GM12878 (cell line): Measurements from ENCODE around the gene CCDC127. TPM values are rescaled to one million over a fixed set of nuclear protein-coding genes. Genes with fewer than 3 reads are reported as not detected.

ENCODE experiments used
- ATAC-seq: fragments of 200-7000 bp; cut with Tn5 transposase; 3 replicates; pipeline ENCODE4 v1.9.1; 2020; ENCODE audit warnings: mild to moderate bottlenecking, moderate library complexity
- BruUV-seq: library from RNA; stranded (reverse); fragments of 400-500 nt; replicated peaks from 2 replicates; lab custom pipeline; 2021; lab: Mats Ljungman, UMichigan
- CTCF ChIA-PET: fragments of 300-600 bp; sonication (Branson Sonifier 250); formaldehyde crosslinking; extraction: SDS; loops from one replicate; lab custom pipeline; 2021; ENCODE audit warnings: inconsistent platforms; lab: Yijun Ruan, JAX
- POLR2A ChIA-PET: fragments of 350-600 bp; formaldehyde crosslinking; extraction: SDS; loops from one replicate; lab custom pipeline; 2021; ENCODE audit warnings: inconsistent platforms; lab: Charles Lee
- RAD21 ChIA-PET: fragments of 300-600 bp; sonication (Branson Sonifier 250); formaldehyde crosslinking; loops from one replicate; lab custom pipeline; 2023; ENCODE audit warnings: antibody characterized with exemption; ENCODE audit not compliant: unreplicated experiment; lab: Charles Lee
- SMC1A ChIA-PET: fragments of 300-600 bp; sonication (Branson Sonifier 250); formaldehyde crosslinking; loops from one replicate; lab custom pipeline; 2023; ENCODE audit not compliant: unreplicated experiment, uncharacterized antibody; lab: Charles Lee
- DNase-seq: peaks from one replicate; pipeline ENCODE4 v3.0.0-alpha.2; 2011; ENCODE audit warnings: low read depth, low spot score
- FAIRE-seq: peaks from 3 replicates; lab custom pipeline; 2011; peaks lifted over from hg19 to GRCh38; lab: Jason Lieb, UNC
- H2AFZ ChIP-seq: 2 replicates; pipeline ENCODE4 v1.6.0; 2011; ENCODE audit warnings: low read depth, low read length, control low read depth; ENCODE audit not compliant: control insufficient read depth
- H3K27ac ChIP-seq: 2 replicates; pipeline ENCODE4 v1.5.1; 2011; ENCODE audit warnings: control low read depth; ENCODE audit not compliant: control insufficient read depth, insufficient read depth
- H3K27me3 ChIP-seq, 2 experiments: replicated peaks in 1 of 2; 2 replicates each; pipeline versions ENCODE4 v1.6.0 to v1.6.1; 2011; ENCODE audit warnings: low read length in 1 of 2; ENCODE audit not compliant: control insufficient read depth in 2 of 2, insufficient read depth in 2 of 2
- H3K36me3 ChIP-seq, 2 experiments: 2 replicates each; pipeline ENCODE4 v1.5.1; 2011; ENCODE audit warnings: low read length in 1 of 2; ENCODE audit not compliant: control insufficient read depth in 2 of 2, insufficient read depth in 2 of 2
- H3K4me1 ChIP-seq: 2 replicates; pipeline ENCODE4 v1.6.1; 2011; ENCODE audit warnings: mild to moderate bottlenecking, low read length, moderate library complexity, mixed read lengths; ENCODE audit not compliant: control insufficient read depth, insufficient read depth
- H3K4me2 ChIP-seq: 2 replicates; pipeline ENCODE4 v1.6.0; 2011; ENCODE audit warnings: control low read depth; ENCODE audit not compliant: control insufficient read depth, insufficient read depth
- H3K4me3 ChIP-seq: fragments of 200-600 bp; sonication (generic); 2 replicates; pipeline ENCODE4 v1.5.1; 2016
- H3K79me2 ChIP-seq: 2 replicates; pipeline ENCODE4 v1.6.0; 2011; ENCODE audit warnings: low read length; ENCODE audit not compliant: control insufficient read depth, insufficient read depth
- H3K9ac ChIP-seq: 2 replicates; pipeline ENCODE4 v1.8.0; 2011; ENCODE audit warnings: low read length, control low read depth, mixed read lengths; ENCODE audit not compliant: control insufficient read depth, insufficient read depth
- H3K9me3 ChIP-seq: replicated peaks from 3 replicates; pipeline ENCODE4 v1.5.1; 2011; ENCODE audit warnings: mild to moderate bottlenecking, low read length; ENCODE audit not compliant: control insufficient read depth, insufficient read depth
- H4K20me1 ChIP-seq: 2 replicates; pipeline ENCODE4 v1.6.0; 2011; ENCODE audit not compliant: control insufficient read depth, insufficient read depth
- IRF4 ChIP-seq: IDR thresholded peaks from 2 replicates; pipeline ENCODE4 v1.6.1; 2011; ENCODE audit warnings: low read depth, low read length
- KAT2A ChIP-seq: conservative IDR thresholded peaks from 2 replicates; pipeline ENCODE4 v1.6.1; 2011; ENCODE audit warnings: low read depth, low read length; ENCODE audit not compliant: control insufficient read depth
- PAX5 ChIP-seq: IDR thresholded peaks from 2 replicates; pipeline ENCODE4 v1.6.1; 2011; ENCODE audit warnings: low read depth, low read length, borderline replicate concordance
- PRDM15 ChIP-seq: fragments of 450-650 bp; formaldehyde crosslinking; IDR thresholded peaks from 2 replicates; pipeline ENCODE4 v1.4.0; 2020; ENCODE audit warnings: mild to moderate bottlenecking, moderate library complexity
- RBBP5 ChIP-seq: fragments of 200-600 bp; sonication (generic); conservative IDR thresholded peaks from 2 replicates; pipeline ENCODE4 v1.6.1; 2016
- YBX1 ChIP-seq: fragments of 450-650 bp; IDR thresholded peaks from 2 replicates; pipeline ENCODE4 v1.6.1; 2016; ENCODE audit warnings: antibody characterized with exemption
- WGBS: methylation state at CpG from one replicate; pipeline ENCODE4 v1.1.6; 2016; ENCODE audit warnings: low lambda C conversion rate; ENCODE audit not compliant: insufficient replicate concordance, insufficient coverage; ENCODE audit errors: missing lambda C conversion rate; 5-methylcytosine and 5-hydroxymethylcytosine counted together
- in situ Hi-C: fragments of 300-500 bp; cut with MboI; formaldehyde crosslinking; loops from 9 replicates; pipeline ENCODE4 v1.14.3; 2018; ENCODE audit warnings: mixed read lengths
- intact Hi-C: fragments of 100-400 bp; cut with micrococcal nuclease; formaldehyde crosslinking; loops from one replicate; pipeline ENCODE4 v1.14.2; 2022; ENCODE audit not compliant: unreplicated experiment
- polyA plus RNA-seq, 11 experiments: library from polyadenylated mRNA; depleted of rRNA in 4 of 11; unstranded in 6 of 11; stranded (reverse) in 5 of 11; fragments of >200 nt; fragmentation: Nextera tagmentation in 4 of 11; fragmentation: Illumina TruSeq in 1 of 11; extraction: Ambion mirVana in 4 of 11; extraction: Trizol in 1 of 11; gene quantifications; 1 replicate in 1 of 11; 2 replicates in 10 of 11; pipeline versions ENCODE4 v1.2.1 to v1.2.3, GENCODE V29; 2011 to 2016; ENCODE audit warnings: inconsistent platforms in 2 of 11, missing spikeins in 2 of 11, low read depth in 1 of 11
- total RNA-seq, 4 experiments: library from RNA; depleted of rRNA in 3 of 4; stranded (reverse); fragments of >200 nt in 3 of 4; fragmentation: Illumina TruSeq in 1 of 4; extraction: Trizol in 1 of 4; gene quantifications; 2 replicates each; pipeline versions ENCODE4 v1.2.1 to v1.2.3, GENCODE V29; 2013 to 2021
- TF ChIP-seq, protein P1 (sequence below): fragments of 450-650 bp; IDR thresholded peaks from 2 replicates; pipeline ENCODE4 v1.6.1; 2016; ENCODE audit warnings: mild to moderate bottlenecking

Gene CCDC127
- total and polyA plus RNA-seq, 10 of the 15 experiments (the other 5 are each of a cell fraction or from before 2014, with no cell fraction given) = 1.9 to 6.9 (median 2.9) TPM

DNA sequence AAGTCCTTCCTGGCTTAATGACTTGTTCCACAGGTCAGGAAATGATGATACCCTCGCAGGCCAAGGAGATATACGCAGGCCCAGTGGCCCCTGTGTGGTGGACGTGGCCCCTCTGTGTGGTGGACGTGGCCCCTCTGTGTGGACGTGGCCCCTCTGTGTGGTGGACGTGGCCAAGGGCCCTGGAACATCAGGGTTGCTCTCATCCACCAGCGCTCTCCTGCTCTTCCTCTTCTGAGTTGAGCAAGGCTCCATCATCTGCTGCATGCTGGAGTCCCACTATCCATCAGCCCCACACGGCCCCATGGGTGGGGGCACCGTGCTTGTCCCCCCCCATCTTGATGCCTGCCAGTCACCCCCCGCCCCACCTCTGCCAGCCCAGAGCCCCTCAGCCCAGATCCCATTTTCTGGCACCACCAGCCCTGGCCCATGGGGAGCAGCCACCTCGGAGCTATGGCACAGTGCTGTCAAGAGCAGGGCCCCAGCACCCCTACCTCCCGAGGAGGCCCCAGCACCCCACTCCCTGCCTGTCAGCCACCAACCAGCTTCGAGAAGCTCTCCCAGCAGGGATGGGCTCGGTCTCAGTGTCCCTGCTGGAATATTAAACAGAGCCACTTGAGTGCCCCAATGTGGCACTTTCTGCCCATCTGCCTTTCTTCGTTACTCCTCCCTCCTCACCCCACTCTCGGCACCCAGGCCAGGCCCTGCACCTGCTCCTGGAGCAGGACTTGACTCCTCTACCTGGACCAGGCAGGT is 18.6 kb downstream of the CCDC127 start (continued):
- TF ChIP-seq PRDM15 (CRISPR knock-in tag) = no peak
- no peak for TF ChIP-seq YBX1
- TF ChIP-seq, protein P1, sequence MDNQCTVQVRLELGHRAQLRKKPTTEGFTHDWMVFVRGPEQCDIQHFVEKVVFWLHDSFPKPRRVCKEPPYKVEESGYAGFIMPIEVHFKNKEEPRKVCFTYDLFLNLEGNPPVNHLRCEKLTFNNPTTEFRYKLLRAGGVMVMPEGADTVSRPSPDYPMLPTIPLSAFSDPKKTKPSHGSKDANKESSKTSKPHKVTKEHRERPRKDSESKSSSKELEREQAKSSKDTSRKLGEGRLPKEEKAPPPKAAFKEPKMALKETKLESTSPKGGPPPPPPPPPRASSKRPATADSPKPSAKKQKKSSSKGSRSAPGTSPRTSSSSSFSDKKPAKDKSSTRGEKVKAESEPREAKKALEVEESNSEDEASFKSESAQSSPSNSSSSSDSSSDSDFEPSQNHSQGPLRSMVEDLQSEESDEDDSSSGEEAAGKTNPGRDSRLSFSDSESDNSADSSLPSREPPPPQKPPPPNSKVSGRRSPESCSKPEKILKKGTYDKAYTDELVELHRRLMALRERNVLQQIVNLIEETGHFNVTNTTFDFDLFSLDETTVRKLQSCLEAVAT = no peak
- no peak for TF ChIP-seq IRF4

GRCh38 chr5:198516-199196 is 19.3 kb downstream of the CCDC127 start:
- H3K9ac ChIP-seq = no peak overlapping the region
- no peak overlapping the region for H3K4me2 ChIP-seq
- H3K4me1 ChIP-seq = no peaks in the 10 kb centered on the region
- WGBS = 91% methylated on average over 20 of the region's 21 CpGs
- H4K20me1 ChIP-seq = no peaks in the 10 kb centered on the region; the same call in 1 of the 2 replicates
- H3K27me3 ChIP-seq = no peaks in the 10 kb centered on the region
- ATAC-seq (no peak), FAIRE-seq (no peak), DNase-seq (no peak)
- POLR2A ChIA-PET = interaction anchor here (0.5 kb wide), 1 partner anchor 17 kb away, joined by 3 read pairs; no protein-coding TSS in a partner anchor
- no peak overlapping the region for H3K27ac ChIP-seq
- CTCF ChIA-PET = no interaction called here
- no peaks in the 10 kb centered on the region for H3K79me2 ChIP-seq
- peaks cover 2 to 3% of the 10 kb centered on the region in 2 experiments; a peak in 3 of 4 replicates for H3K36me3 ChIP-seq
- no peak overlapping the region for H3K4me3 ChIP-seq
- SMC1A ChIA-PET = no interaction called here
- H2AFZ ChIP-seq = no peak overlapping the region
- RAD21 ChIA-PET = no interaction called here
- TF ChIP-seq KAT2A (no peak), PAX5 (no peak), RBBP5 (no peak)
- BruUV-seq = no TSS peak
- no peaks in the 10 kb centered on the region for H3K9me3 ChIP-seq
- intact Hi-C loops = no loop called here
- in situ Hi-C loops = no loop called here
